Colon (tissue), 2 donors: ENCODE data around the gene NFATC2.

Experiments
- FAIRE-seq: peaks from 2 replicates; lab custom pipeline; 2012; peaks lifted over from hg19 to GRCh38; lab: Jason Lieb, UNC
- donor health status: control.
- donor health status: control.

NFATC2 gene

DNA sequence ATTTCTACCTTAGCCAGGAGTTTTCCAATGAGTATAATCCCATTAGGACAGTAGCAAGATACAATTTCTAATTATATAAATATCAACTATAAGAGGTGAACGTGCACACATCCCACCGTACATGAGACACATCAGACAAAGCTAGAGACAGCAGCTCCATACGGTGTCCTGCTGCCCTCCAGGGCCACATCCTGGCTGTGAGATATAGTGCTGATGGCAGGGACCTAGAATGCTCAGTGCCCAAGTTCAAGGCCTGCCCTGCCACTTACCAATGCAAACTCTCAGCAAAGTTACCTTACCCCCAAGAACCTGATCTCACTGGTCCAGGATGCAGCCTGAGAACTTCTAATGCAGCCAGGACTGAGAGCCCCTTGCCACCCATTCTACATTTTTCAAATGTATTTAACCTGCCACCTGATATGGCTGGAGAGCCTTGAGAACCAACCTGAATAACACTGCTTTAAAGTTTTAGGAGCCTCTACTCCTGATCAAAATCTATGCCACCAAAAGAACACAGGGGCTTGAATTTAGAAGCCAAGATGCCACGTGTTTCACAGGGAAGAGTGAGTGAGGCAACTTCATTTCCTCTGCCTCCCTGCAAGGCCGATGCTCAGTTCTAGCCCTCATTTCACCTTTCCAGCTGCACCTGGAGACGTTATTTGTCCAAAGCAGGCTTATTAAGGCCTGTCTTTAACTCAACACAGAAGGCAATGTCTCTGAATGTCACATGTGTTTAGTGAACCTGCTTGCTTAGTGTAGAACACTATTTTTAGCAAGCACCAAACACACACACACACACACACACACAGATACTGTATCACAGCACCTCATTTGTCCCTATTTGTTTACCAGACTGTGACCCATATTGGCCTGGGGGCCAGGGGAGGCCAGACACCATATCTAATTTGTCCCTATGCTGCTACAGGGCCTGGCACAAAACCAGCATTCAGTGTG lies 6.1 kb downstream of the NFATC2 start:
- no peak for FAIRE-seq

GRCh38 chr20:51535674-51536073 lies 6.8 kb downstream of the NFATC2 start:
- no peak for FAIRE-seq

DNA sequence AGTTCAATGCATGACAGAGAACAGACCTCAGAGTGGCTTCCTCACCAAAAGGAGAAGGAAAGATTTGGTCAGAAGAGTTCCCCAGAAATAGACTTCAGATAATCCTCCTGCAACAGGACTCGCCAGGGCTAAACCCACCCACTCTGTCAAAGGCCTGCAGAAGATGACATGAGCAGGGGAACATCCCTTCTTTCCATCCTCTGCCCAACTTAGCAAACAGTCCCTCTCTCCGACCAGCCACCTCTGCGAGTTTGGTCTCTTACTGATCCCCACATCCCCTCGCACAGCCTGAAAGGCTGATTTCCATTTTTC lies 7.5 kb downstream of the NFATC2 start:
- FAIRE-seq: no peak

- no peak for FAIRE-seq
These were observed 9.0 kb downstream of the NFATC2 start for GRCh38 chr20:51533291-51534172.

DNA sequence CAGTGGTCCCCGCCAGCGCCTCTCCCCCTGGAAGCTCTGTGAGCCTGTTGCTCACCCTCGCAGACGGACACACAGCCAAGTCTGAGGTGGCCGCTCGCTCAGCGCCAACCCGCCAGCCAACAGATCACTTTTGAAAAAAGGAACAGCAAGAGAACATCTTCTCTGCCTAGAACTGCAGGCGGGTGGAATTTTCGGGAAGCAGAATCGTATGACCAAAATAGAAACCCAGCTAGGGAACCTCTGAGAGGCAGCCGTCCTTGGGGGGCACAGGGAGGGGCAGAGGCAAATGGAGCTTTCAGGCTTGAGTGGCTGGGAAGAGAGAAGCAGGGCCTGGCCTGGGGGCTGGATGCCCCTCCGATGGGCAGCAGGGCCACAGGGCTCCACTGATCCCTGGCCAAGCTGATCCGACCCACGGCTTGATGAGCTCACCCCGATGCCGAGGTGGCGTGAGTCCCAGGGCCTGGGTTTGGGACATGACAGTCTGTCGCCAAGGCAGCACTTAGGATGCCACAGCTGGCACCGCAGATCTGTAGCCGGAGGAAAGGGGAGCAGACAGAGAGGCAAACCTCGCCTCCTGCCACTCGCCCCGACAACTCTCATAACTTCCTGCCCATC lies 9.8 kb downstream of the NFATC2 start:
- FAIRE-seq: no peak

DNA sequence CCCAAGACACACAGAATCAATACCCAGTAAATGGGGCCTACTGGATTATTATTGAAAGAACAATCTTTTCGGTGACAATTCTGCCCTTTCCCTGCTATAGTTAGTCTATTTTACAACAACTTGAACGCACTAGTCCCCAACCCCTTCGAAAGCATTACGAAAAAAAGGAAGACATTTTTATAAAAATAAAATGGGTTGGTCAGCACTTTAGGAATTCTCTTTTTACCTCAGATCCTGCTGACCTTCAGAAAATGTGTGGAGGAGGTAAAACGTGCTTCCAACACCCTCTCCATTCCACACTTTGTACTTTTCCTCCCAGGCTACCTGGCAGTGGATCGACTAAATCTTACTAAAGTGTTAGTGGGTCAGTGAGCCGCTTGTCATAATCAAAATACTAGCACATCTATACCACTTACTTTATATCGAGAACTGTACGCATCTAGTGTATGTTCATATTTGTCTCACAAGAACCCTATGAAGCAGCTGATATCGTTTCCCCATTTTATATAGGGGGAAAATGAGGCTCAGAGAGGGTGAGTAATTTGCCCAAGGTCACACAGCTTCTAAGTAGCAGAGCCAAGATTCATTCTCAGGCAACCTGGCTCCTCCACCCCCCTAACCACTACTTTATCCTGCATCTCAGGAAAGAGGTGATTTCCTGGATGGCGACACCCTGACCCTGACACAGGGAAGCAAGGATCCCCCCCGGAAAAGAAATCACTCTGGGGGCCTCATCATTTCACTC lies 10.6 kb downstream of the NFATC2 start:
- FAIRE-seq: no peak

GRCh38 chr20:51531141-51531710 lies 11.3 kb downstream of the NFATC2 start:
- no peak for FAIRE-seq

DNA sequence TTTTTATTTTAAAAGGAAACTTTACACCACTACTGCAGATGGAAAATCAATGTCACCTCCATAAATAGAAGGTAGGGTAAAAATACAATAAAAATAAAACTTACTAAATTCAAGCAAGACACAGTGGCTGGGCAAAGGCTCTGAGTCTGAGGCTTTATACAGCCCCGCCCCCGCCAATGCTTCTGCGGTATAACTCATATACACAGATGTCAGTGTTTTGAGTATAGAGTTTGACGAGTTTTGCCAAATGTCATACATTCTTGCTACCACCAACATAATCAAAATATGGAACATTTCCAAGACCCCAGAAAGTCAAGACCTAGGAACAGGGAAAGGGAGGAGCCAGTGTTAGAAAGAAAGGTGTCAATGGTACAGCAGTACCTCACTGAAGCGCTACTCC lies 12.8 kb downstream of the NFATC2 start:
- no peak for FAIRE-seq

DNA sequence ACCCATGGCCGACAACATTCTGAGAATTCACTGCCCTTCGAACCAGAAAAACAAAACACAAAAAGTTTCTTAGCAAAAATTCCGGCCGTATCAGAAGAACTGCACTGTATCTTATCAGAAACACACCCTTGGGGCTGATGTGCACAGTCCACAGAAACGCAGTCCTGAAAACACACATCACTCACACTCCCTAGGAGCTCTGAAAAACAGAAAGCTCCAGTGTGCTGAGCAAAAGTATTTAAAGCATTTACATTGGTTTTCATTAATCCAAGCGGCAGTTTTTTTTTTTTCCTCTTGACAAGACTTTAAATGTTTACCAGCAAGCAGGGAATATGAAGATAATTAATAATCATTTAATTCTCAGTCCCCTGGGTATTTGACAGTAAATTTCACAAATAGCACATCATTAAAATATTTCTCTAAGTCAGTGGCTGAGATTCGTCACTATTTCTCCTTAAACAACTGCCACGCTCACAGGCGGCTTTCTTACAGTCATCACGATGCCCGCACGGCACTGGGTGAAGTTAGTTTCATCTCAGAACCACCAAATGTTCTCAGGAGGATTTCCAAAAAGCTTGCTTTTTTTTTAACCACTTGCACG lies 13.3 kb downstream of the NFATC2 start:
- FAIRE-seq: no peak

GRCh38 chr20:51528263-51529027 lies 14.1 kb downstream of the NFATC2 start:
- no peak for FAIRE-seq

GRCh38 chr20:51526754-51527153 lies 15.8 kb downstream of the NFATC2 start:
- FAIRE-seq: no peak

- no peak for FAIRE-seq
These were observed 16.4 kb downstream of the NFATC2 start for GRCh38 chr20:51526106-51526470.

DNA sequence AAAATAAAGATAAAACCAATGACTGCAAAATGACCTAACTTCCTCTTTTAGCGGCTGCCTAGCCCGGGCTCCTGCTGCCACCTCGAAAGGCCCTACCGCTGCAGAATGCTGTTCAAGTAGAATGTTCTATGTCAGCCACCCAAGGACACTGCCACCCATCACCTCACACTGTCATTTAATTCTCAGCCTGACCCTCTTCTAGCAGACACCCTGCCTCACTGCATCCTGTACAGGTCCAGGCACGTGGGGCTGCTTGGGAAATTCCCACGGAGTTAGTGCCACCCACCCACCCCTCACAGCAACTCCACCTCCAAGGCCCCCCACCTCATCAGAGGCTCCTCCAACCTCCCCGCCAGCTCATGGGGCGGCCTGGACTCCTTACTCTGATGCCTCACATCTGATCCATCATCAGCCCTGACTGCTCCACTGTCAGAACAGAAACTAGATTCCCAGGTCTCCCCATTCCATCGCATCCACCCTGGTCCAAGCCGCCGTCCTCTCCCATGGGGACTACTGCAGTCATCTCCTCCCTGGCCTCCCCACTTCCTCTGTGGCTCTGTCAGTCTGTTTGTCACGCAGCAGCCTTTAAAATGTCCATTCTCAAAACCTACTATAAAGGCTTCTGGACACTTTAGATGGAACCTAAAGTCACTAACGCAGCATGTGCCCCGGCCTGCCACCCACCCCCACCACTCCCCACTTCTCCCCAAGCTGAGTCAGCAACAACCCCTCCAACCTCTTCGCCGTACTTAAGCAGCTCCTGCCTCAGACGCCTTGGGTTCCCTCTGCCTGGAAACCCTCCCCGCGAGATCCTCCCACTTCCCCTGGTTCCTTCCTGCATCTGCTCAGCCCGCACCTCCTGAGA lies 17.0 kb downstream of the NFATC2 start:
- FAIRE-seq: no peak

GRCh38 chr20:51523276-51524013 lies 19.1 kb downstream of the NFATC2 start:
- FAIRE-seq: no peak

DNA sequence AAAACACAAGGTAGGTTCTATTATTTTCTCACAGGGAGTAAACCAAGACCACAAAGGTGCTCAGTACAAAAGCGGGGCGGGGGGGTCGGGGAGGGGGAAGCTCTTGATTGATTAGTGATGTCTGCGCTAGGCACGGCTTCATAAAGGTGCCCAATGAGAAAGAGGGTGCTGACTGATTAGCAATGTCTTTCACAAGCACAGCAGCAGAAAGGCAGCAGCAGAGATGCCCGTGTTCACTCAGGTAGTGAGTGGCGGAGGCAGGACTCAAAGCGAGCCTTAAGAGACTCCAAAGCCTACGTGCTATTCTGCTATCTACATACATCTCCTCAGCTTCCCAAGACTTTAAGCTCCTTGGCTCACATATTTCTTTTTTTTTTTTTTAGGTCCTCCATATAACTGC lies 20.3 kb downstream of the NFATC2 start:
- no peak for FAIRE-seq

DNA sequence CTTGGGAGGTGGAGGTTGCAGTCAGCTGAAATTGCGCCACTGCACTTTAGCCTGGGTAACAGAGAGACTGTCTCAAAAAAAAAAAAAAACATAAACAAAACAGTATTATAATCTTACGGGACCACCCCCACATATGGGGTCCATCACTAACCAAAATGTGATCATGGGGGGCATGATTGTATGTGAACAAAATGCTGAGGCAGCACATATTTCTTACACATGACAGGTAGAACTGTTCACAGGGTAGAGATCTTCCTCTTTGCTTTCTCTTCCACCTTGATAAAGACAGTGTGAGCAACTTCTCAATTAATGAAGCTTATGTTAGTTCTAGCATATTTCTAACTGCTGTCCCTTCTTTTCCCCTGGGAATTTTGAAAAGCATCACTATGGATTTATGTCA lies 24.7 kb downstream of the NFATC2 start:
- FAIRE-seq: no peak

GRCh38 chr20:51516855-51517254 lies 25.7 kb downstream of the NFATC2 start:
- FAIRE-seq: no peak

DNA sequence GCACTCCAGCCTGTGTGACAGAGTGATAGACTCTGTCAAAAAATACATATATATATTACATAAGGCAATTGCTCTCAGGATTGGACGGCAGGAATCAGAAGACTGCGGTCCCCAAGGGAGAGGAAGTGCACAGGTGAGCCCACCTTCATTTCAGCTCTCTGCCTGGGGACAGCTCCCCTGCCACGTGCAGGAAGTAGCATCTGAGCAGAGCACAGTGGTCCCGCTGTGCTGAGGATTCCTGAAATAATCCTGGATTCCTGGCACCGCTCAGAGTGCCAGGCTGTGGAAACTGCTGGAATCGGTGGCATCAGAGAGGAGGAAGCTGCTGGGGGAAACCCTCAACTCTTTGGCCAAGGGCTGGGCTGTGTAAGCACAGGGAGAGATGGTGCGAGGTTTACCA lies 27.7 kb downstream of the NFATC2 start:
- FAIRE-seq: no peak

DNA sequence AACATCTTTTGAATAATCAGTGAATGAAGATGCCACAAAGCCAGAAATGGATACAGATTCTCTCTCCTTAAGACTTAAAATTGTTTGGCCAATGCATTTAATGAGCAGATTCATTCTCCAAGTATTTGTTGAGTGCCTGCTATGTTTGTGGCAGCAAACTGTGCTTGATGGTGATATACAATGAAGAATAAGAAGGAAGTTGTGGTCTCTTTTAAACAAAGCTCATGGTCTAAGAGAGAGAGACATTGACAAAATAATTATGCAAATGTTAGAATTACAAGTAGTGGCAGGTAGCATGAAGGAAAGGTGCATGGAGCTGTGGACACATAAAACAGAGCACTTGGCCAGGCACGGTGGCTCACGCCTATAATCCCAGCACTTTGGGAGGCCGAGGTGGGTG lies 28.3 kb downstream of the NFATC2 start:
- no peak for FAIRE-seq
